ENCODE measurements around the gene STOML1.

The STOML1 gene

DNA sequence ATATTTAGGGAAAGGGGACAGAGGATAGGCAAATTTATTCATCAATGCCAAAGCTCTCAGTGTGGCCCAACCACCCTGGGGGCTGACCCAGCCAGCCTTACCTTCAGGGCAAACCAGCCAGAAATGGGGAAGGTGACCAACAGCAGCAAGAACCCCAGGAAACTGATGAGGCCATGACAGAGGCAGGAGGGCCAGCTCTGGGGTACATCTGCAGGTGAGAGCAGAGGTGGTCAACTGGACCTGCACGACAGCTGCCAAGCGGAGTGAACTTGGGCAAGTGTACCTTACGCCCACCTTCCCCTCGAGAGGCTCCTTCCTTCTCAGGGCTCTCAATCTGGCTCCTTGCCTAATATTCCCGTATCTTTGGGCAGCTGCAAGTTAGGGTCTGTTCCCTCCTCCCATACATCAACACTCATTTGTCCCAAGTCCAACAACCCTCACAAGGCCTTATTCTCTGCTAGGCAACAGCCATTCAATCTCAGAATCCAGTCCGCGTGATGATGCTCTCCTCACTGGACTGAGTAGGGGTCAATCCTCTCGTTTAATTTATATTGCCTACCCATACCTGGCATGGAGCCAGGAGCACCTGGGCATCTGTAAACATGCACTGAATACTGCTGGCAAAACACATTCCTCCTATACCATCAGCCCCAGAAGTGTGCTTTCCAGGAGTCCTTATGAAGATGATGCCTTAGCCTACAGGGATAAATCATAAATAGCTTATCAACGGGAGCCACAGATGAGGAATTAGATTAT is 1.7 kb downstream of the STOML1 start:
- Histone ChIP-seq H3K4me3 (ENCODE audit: low read depth, low read length) (no peak overlapping the region), H3K4me1 (ENCODE audit: control insufficient read depth, insufficient read depth, low read length) (peaks cover 3% of the 10 kb centered on the region), H3K36me3 (ENCODE audit: control insufficient read depth, insufficient read depth, low read length) (no peaks in the 10 kb centered on the region), H3K27me3 (ENCODE audit: control insufficient read depth, insufficient read depth, low read length) (peaks cover 16% of the 10 kb centered on the region), H3K9ac (ENCODE audit: low read depth, low read length) (no peak overlapping the region), H3K9me3 (ENCODE audit: control insufficient read depth, insufficient read depth, low read length) (no peaks in the 10 kb centered on the region)

DNA sequence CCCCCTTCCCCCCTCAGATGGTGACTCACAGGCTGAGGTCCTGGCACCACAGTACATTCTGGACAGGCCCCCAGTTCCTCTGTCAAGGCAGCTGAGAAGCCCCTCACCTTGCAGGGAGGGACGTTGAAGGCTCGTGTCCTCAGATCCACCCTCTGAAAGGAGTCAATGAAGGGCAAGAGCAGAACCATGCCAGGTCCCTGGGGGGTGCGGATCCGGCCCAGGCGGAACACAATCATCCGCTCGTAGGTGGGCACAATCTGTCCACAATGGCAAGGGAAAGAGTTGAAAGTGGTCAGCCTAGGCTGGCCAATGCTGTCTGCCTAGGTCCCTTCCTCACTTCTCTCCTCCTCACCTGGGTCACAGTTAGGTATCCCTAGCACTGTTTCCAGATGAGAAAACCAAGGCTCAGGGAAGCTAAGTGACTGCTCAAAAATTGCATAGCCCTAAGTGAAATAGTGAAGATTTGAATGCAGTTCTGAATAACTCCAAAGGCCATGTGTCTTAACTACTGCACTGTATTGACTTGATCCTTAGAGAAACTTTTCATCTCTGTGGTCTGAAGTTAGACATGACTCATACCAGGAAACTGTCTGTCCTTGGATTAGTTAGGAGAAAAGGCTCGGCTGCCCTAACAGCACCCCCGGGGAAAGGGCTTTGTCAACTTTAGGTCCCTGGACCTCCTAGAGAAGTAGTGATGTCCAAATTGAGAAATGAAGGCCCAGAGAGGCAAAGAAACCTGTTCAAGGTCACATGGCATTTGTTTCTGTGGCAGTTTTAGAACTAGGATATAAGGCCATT is 2.9 kb downstream of the STOML1 start:
- Histone ChIP-seq H3K4me3 (ENCODE audit: low read depth, low read length) (no peak overlapping the region), H3K4me1 (ENCODE audit: control insufficient read depth, insufficient read depth, low read length) (peaks cover 3% of the 10 kb centered on the region), H3K9ac (ENCODE audit: low read depth, low read length) (no peak overlapping the region), H3K36me3 (ENCODE audit: control insufficient read depth, insufficient read depth, low read length) (no peaks in the 10 kb centered on the region), H3K9me3 (ENCODE audit: control insufficient read depth, insufficient read depth, low read length) (no peaks in the 10 kb centered on the region), H3K27me3 (ENCODE audit: control insufficient read depth, insufficient read depth, low read length) (peaks cover 16% of the 10 kb centered on the region)

DNA sequence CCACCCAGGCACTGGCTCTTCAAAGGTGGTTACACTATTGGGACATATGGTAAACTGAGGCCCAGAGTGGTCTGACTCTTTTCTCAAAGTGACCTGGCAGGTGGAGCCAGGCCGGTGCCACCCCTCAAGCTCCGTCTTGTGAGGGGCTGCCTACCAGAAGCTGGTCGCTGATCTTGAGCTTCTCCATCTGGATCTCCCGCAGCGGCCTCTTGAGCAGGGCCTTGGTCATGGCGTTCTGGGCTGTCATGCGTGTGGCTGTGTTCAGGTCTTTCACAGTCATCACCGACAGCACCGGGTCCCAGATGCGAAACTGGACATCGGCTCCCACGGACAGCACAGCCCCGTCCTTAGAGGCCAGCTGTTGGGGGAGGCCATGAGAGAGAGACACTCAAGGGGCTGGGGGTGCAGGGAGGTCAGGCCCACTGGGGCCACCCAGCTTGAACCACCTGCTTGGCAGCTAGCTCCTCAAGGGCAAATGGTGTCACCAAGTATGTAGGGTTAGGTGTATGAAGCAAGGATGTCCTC is 3.6 kb downstream of the STOML1 start:
- Histone ChIP-seq H3K4me1 (ENCODE audit: control insufficient read depth, insufficient read depth, low read length) (peaks cover 3% of the 10 kb centered on the region), H3K9ac (ENCODE audit: low read depth, low read length) (no peak overlapping the region), H3K27me3 (ENCODE audit: control insufficient read depth, insufficient read depth, low read length) (peaks cover 10% of the 10 kb centered on the region), H3K36me3 (ENCODE audit: control insufficient read depth, insufficient read depth, low read length) (no peaks in the 10 kb centered on the region), H3K9me3 (ENCODE audit: control insufficient read depth, insufficient read depth, low read length) (no peaks in the 10 kb centered on the region), H3K4me3 (ENCODE audit: low read depth, low read length) (no peak overlapping the region)

DNA sequence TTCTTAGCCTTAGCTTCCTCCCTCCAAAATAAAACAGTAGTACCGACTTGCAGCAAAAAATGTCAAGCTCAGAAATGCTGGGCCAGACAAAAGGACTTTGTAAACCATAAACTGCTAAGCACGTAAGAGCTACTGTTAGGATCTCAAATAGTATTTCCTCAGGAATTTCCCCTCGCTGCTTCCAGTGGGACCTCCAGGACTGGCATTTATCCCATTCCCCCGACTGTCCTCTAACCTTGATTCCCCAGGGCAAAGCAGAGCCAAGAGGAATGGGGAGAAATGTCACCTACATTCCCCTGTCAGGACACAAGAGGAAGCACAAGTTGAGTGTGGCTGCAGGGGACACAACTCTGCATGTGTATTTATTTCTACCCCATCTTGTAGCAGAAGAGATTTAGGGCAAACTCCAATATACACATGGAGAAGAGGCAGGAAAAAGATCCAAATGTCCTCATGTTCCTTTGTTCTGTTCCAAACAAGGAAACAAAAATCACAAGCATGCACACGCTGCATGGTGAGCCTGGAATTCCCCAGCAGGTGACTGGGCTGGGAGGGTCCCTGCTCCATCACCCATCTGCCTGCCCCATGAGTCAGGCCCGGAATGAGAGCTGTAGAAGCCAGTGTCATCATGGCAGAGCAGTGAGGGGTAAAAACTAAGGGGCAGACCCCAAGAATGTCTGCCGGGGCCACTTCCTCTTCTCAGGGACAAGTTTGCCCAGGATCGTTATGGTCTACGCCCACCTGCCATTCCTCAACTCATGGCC is 4.2 kb downstream of the STOML1 start:
- H3K36me3 ChIP-seq (ENCODE audit: control insufficient read depth, insufficient read depth, low read length) = no peaks in the 10 kb centered on the region
- H3K4me1 ChIP-seq (ENCODE audit: control insufficient read depth, insufficient read depth, low read length) = peaks cover 3% of the 10 kb centered on the region
- no peak overlapping the region for H3K9ac ChIP-seq (ENCODE audit: low read depth, low read length)
- no peak overlapping the region for H3K4me3 ChIP-seq (ENCODE audit: low read depth, low read length)
- no peaks in the 10 kb centered on the region for H3K9me3 ChIP-seq (ENCODE audit: control insufficient read depth, insufficient read depth, low read length)
- peaks cover 4% of the 10 kb centered on the region for H3K27me3 ChIP-seq (ENCODE audit: control insufficient read depth, insufficient read depth, low read length)

DNA sequence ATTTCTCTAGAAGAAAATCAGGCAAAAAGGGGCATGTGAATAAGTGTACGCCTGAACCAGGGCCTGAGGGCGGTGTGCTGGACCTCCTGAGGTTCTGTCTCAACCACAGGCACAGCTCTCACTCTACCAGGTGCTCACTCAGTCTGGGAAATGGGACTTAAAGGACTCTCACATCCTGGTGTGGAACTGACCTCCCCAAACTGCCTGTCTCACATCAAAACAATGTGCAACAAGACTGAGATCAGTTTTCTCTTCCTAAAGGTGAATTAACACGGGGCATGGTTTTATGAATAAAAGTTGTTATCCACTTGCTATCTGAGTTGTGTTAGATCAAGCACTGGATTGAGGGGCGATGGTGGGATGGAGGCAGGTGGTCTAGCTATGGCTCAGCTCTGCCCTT is 4.8 kb downstream of the STOML1 start:
- Histone ChIP-seq H3K4me3 (ENCODE audit: low read depth, low read length) (no peak overlapping the region), H3K4me1 (ENCODE audit: control insufficient read depth, insufficient read depth, low read length) (peaks cover 3% of the 10 kb centered on the region), H3K9me3 (ENCODE audit: control insufficient read depth, insufficient read depth, low read length) (no peaks in the 10 kb centered on the region), H3K27me3 (ENCODE audit: control insufficient read depth, insufficient read depth, low read length) (no peaks in the 10 kb centered on the region), H3K36me3 (ENCODE audit: control insufficient read depth, insufficient read depth, low read length) (no peaks in the 10 kb centered on the region), H3K9ac (ENCODE audit: low read depth, low read length) (no peak overlapping the region)

DNA sequence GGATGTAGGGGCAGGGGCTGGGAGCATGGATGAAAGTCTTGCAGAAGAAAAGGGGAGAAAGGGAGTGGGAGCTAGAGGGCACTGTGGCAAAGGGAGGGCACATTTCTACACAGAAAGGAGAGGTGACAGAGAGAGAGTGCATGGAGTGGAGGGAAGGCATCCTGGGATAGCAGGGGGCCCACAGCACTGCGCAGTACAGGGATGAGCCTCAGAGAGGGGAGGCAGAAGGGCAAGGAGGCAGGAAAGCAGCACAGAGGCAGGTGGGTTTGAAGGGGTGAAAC is 5.4 kb downstream of the STOML1 start:
- Histone ChIP-seq H3K4me1 (ENCODE audit: control insufficient read depth, insufficient read depth, low read length) (peaks cover 3% of the 10 kb centered on the region), H3K4me3 (ENCODE audit: low read depth, low read length) (no peak overlapping the region), H3K36me3 (ENCODE audit: control insufficient read depth, insufficient read depth, low read length) (no peaks in the 10 kb centered on the region), H3K9me3 (ENCODE audit: control insufficient read depth, insufficient read depth, low read length) (no peaks in the 10 kb centered on the region), H3K27me3 (ENCODE audit: control insufficient read depth, insufficient read depth, low read length) (no peaks in the 10 kb centered on the region), H3K9ac (ENCODE audit: low read depth, low read length) (no peak overlapping the region)

DNA sequence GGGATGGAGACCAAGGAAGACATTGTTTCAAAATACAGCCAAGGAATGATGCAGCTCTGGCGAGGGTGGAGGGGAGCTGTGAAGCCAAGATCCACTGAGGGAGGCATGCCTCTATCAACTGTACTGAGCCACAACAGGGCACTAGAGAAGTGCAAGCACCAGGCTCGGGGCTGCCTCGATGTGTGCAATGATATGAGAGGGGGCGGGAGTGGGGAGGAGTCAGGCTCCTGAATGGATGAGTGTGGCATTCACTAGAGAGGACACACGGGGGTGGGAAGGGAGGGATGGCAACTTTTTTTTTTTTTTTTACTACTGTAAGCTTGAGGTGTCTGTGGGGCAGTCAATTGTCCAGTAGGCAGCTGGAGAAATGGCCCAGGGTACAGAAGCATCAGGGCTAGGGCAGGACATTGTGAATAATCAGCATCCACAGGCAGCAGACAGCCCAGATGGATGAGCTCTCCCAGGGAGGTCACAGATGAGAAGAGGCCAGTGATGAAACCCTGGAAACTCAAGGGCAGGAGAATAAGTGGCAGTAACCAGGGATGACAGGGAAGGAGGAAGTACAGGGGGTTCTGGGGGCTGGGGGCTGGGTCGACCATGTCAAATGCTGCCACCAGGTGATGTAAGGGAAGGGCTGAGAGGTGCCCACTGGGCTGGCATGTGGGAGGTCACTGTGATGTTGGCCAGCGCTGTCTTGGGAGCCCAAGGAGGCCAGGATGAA is 5.9 kb downstream of the STOML1 start:
- no peaks in the 10 kb centered on the region for H3K36me3 ChIP-seq (ENCODE audit: control insufficient read depth, insufficient read depth, low read length)
- H3K4me3 ChIP-seq (ENCODE audit: low read depth, low read length) = no peak overlapping the region
- H3K9me3 ChIP-seq (ENCODE audit: control insufficient read depth, insufficient read depth, low read length) = no peaks in the 10 kb centered on the region
- no peak overlapping the region for H3K9ac ChIP-seq (ENCODE audit: low read depth, low read length)
- no peaks in the 10 kb centered on the region for H3K4me1 ChIP-seq (ENCODE audit: control insufficient read depth, insufficient read depth, low read length)
- no peaks in the 10 kb centered on the region for H3K27me3 ChIP-seq (ENCODE audit: control insufficient read depth, insufficient read depth, low read length)

DNA sequence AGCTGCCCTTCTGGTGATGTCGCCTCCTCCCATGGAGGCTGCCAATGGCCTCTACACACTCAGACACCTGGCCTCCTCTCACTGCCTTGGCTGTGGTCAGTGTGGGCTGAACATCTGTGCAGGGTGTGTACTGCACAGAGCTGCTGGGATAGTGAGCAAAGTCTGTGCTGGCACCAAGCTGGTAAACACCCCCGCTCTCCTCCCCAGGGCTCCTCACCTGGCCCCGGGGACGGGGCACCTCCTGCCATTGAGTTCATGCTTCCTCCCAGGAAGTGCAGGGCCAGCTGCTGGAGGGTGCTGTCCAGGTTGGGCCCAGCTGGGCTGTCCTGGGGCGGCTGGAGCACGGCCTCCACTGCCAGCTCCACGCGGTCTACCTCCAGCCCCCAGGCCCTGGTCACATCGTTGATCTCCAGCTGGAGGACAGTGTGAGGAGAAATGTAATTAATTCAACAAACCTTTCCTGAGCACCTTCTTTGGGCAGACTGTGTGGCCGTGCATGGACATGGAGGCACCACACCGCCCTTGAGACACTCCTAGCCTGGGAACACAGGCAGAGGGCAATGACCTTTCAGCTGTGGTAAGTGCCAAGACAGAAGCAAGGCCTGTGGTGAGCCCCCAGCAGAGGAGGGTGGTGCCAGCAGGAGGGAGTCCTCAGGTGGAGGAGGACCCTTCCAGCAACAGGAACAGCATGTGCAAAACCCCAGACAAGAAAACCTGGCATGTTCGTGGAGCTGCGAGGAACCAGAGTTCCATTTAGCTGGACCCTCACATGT is 6.8 kb downstream of the STOML1 start:
- H3K27me3 ChIP-seq (ENCODE audit: control insufficient read depth, insufficient read depth, low read length) = no peaks in the 10 kb centered on the region
- H3K9me3 ChIP-seq (ENCODE audit: control insufficient read depth, insufficient read depth, low read length) = no peaks in the 10 kb centered on the region
- no peak overlapping the region for H3K9ac ChIP-seq (ENCODE audit: low read depth, low read length)
- no peaks in the 10 kb centered on the region for H3K36me3 ChIP-seq (ENCODE audit: control insufficient read depth, insufficient read depth, low read length)
- H3K4me3 ChIP-seq (ENCODE audit: low read depth, low read length) = no peak overlapping the region
- H3K4me1 ChIP-seq (ENCODE audit: control insufficient read depth, insufficient read depth, low read length) = no peaks in the 10 kb centered on the region

DNA sequence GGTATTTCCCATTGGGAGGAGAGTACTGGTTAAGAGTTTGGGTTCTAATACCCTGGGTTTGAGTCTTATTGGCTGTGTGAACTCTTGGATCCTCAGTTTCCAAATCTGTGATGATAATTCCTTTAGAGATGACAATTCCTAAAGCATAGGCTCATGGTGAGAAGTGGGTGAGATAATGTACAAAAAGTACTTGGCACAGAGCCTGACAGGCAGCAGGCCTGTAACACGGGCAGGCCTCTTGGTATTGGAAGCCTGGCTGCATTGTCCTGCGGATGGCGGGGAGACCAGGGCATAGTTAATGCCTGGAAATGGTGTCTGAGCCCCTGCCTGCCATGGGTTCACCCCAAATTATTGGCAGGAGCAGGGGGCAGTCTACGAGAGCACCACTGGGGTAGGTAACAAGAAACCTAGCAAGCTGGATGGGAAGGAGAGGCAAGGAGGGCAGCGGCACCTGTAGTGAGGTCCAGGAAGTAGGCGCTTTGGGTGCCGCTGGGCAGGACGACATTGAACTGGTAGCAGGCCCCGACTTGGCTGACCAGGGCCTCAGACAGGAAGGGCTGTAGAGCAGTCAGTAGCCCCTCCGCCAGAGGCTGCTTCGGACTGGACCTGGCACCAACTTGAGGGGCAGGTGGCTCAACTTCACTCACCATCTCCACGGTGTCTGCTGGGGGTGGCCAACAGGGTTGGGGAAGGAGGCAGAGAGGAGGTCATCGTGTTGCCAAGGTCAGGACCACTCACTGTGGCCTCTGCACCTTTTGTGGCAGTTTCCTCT is 7.7 kb downstream of the STOML1 start:
- H3K4me1 ChIP-seq (ENCODE audit: control insufficient read depth, insufficient read depth, low read length) = no peaks in the 10 kb centered on the region
- no peaks in the 10 kb centered on the region for H3K36me3 ChIP-seq (ENCODE audit: control insufficient read depth, insufficient read depth, low read length)
- H3K9ac ChIP-seq (ENCODE audit: low read depth, low read length) = no peak overlapping the region
- H3K4me3 ChIP-seq (ENCODE audit: low read depth, low read length) = no peak overlapping the region
- H3K9me3 ChIP-seq (ENCODE audit: control insufficient read depth, insufficient read depth, low read length) = no peaks in the 10 kb centered on the region
- H3K27me3 ChIP-seq (ENCODE audit: control insufficient read depth, insufficient read depth, low read length) = no peaks in the 10 kb centered on the region

DNA sequence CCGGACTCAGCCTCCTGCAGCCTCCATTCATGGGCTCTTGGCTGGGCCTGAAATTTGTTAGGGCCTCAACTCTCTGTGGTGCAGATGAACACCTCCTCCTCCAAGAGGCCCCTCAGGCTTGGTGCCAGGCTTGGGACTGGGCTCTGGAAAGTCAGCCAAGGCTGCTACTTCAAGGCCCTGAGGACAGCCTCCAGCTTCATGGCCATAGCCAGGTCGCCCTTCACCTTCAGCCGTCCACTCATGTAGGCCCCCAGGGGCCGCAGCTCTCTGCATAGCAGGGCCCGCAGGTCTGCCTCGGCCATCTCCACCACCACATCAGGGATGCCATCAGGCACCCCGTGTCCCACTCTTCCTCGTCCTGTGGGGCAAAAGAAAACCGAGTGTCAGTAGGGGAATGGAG is 8.3 kb downstream of the STOML1 start:
- Histone ChIP-seq H3K36me3 (ENCODE audit: control insufficient read depth, insufficient read depth, low read length) (no peaks in the 10 kb centered on the region), H3K4me3 (ENCODE audit: low read depth, low read length) (no peak overlapping the region), H3K9ac (ENCODE audit: low read depth, low read length) (no peak overlapping the region), H3K9me3 (ENCODE audit: control insufficient read depth, insufficient read depth, low read length) (no peaks in the 10 kb centered on the region), H3K4me1 (ENCODE audit: control insufficient read depth, insufficient read depth, low read length) (no peaks in the 10 kb centered on the region), H3K27me3 (ENCODE audit: control insufficient read depth, insufficient read depth, low read length) (no peaks in the 10 kb centered on the region)

All from iPS-15b (cell line).